Muscle of leg (tissue), 11 donors: ENCODE results near the gene ANTXR1. TPM values are rescaled to one million over a fixed set of nuclear protein-coding genes. Genes with fewer than 3 reads are reported as not detected.

Experiments used
- DNase-seq: peaks from one replicate; pipeline ENCODE4 v3.0.0; 2013
- H3K27ac ChIP-seq: one replicate; pipeline ENCODE4 v1.5.1; 2013; ENCODE audit warnings: mild to moderate bottlenecking, low read length, control low read depth
- H3K27me3 ChIP-seq: one replicate; pipeline ENCODE4 v1.6.1; 2013; ENCODE audit warnings: low read length; ENCODE audit not compliant: control insufficient read depth, insufficient read depth
- H3K36me3 ChIP-seq: one replicate; pipeline ENCODE4 v1.6.1; 2013; ENCODE audit warnings: low read length; ENCODE audit not compliant: control insufficient read depth, insufficient read depth
- H3K4me1 ChIP-seq: one replicate; pipeline ENCODE4 v1.6.1; 2013; ENCODE audit warnings: low read length; ENCODE audit not compliant: control insufficient read depth, insufficient read depth
- H3K4me3 ChIP-seq: one replicate; pipeline ENCODE4 v1.5.1; 2013; ENCODE audit warnings: low read length, control low read depth
- H3K9me3 ChIP-seq: replicated peaks from 2 replicates; pipeline ENCODE4 v1.6.1; 2013; ENCODE audit warnings: low read depth, low read length; ENCODE audit not compliant: control insufficient read depth
- WGBS: methylation state at CpG from one replicate; pipeline ENCODE4 v1.1.5; 2013; ENCODE audit warnings: missing lambda C conversion rate; ENCODE audit not compliant: insufficient coverage; 5-methylcytosine and 5-hydroxymethylcytosine counted together
- polyA plus RNA-seq, 8 donors: library from polyadenylated mRNA; unstranded; fragments of 120-200 nt; gene quantifications; one replicate each; pipeline versions ENCODE4 v1.2.1 to v1.2.3, GENCODE V29; 2013; ENCODE audit warnings: inconsistent platforms in 1 of 8, low replicate concordance in 1 of 8; ENCODE audit not compliant: insufficient read length in 8 of 8, insufficient read depth in 1 of 8
- total RNA-seq: library from RNA; stranded (reverse); fragments of 120-200 nt; gene quantifications from one replicate; pipeline ENCODE4 v1.2.4, GENCODE V29; 2013

The ANTXR1 gene
- total and polyA plus RNA-seq, 9 donors = 84.4 to 187 (median 133) TPM

DNA sequence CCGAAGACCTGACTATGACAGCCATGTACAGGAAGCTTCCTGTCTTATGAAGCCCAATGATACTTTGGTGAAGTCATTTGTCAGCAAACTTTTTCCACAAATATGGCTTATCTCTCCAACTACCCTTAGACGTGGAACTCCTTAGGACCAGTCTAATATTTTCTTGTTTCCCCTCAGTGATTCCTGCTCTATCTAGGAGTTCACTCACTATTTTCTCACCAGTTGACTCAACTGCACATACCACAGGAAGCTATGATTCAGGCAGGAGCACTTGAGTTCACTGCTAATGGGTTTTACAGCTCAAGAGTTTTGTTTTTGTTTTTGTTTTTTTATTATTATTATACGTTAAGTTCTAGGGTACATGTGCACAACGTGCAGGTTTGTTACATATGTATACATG is 109.3 kb downstream of the ANTXR1 start:
- no peak overlapping the region for H3K27ac ChIP-seq
- no peaks in the 10 kb centered on the region for H3K9me3 ChIP-seq
- no peaks in the 10 kb centered on the region for H3K4me1 ChIP-seq
- no peak for DNase-seq
- peaks cover 63% of the 10 kb centered on the region for H3K36me3 ChIP-seq
- WGBS = 93% methylated on average over 2 of the region's 4 CpGs
- H3K27me3 ChIP-seq = no peaks in the 10 kb centered on the region
- no peak overlapping the region for H3K4me3 ChIP-seq

GRCh38 chr2:69123182-69123581 is 110.2 kb downstream of the ANTXR1 start:
- Histone ChIP-seq H3K4me1 (no peaks in the 10 kb centered on the region), H3K27ac (no peak overlapping the region), H3K27me3 (no peaks in the 10 kb centered on the region), H3K9me3 (no peaks in the 10 kb centered on the region), H3K4me3 (no peak overlapping the region), H3K36me3 (peaks cover 68% of the 10 kb centered on the region)
- no peak for DNase-seq
- WGBS = 95% methylated on average over 3 of the region's 5 CpGs

GRCh38 chr2:69124343-69124742 is 111.4 kb downstream of the ANTXR1 start:
- no peaks in the 10 kb centered on the region for H3K4me1 ChIP-seq
- no peak overlapping the region for H3K4me3 ChIP-seq
- no peaks in the 10 kb centered on the region for H3K27me3 ChIP-seq
- 92% methylated on average over 4 of the region's 4 CpGs for WGBS
- DNase-seq = no peak
- H3K27ac ChIP-seq = no peak overlapping the region
- peaks cover 65% of the 10 kb centered on the region for H3K36me3 ChIP-seq
- no peaks in the 10 kb centered on the region for H3K9me3 ChIP-seq

GRCh38 chr2:69125816-69126215 is 112.8 kb downstream of the ANTXR1 start:
- Histone ChIP-seq H3K27ac (no peak overlapping the region), H3K27me3 (no peaks in the 10 kb centered on the region), H3K9me3 (no peaks in the 10 kb centered on the region), H3K4me3 (no peak overlapping the region), H3K36me3 (peaks cover 67% of the 10 kb centered on the region), H3K4me1 (no peaks in the 10 kb centered on the region)
- no CpG with 5 or more reads among the region's 3 CpGs for WGBS
- no peak for DNase-seq

GRCh38 chr2:69126341-69126740 is 113.4 kb downstream of the ANTXR1 start:
- Histone ChIP-seq H3K9me3 (no peaks in the 10 kb centered on the region), H3K27me3 (no peaks in the 10 kb centered on the region), H3K4me1 (no peaks in the 10 kb centered on the region), H3K36me3 (peaks cover 69% of the 10 kb centered on the region), H3K27ac (no peak overlapping the region), H3K4me3 (no peak overlapping the region)
- no peak for DNase-seq

GRCh38 chr2:69131452-69131851 is 118.5 kb downstream of the ANTXR1 start:
- H3K27me3 ChIP-seq = no peaks in the 10 kb centered on the region
- H3K4me1 ChIP-seq = no peaks in the 10 kb centered on the region
- DNase-seq = no peak
- H3K9me3 ChIP-seq = no peaks in the 10 kb centered on the region
- no CpG with 5 or more reads among the region's 6 CpGs for WGBS
- no peak overlapping the region for H3K27ac ChIP-seq
- H3K36me3 ChIP-seq = peaks cover 44% of the 10 kb centered on the region
- H3K4me3 ChIP-seq = no peak overlapping the region

- Histone ChIP-seq H3K9me3 (no peaks in the 10 kb centered on the region), H3K36me3 (peaks cover 38% of the 10 kb centered on the region), H3K27ac (no peak overlapping the region), H3K27me3 (no peaks in the 10 kb centered on the region), H3K4me3 (no peak overlapping the region), H3K4me1 (no peaks in the 10 kb centered on the region)
- DNase-seq = no peak
- whole genome bisulfite sequencing = 100% methylated on average over 1 of the region's 4 CpGs
Observed at GRCh38 chr2:69131983-69132675, 119.2 kb downstream of the ANTXR1 start.

DNA sequence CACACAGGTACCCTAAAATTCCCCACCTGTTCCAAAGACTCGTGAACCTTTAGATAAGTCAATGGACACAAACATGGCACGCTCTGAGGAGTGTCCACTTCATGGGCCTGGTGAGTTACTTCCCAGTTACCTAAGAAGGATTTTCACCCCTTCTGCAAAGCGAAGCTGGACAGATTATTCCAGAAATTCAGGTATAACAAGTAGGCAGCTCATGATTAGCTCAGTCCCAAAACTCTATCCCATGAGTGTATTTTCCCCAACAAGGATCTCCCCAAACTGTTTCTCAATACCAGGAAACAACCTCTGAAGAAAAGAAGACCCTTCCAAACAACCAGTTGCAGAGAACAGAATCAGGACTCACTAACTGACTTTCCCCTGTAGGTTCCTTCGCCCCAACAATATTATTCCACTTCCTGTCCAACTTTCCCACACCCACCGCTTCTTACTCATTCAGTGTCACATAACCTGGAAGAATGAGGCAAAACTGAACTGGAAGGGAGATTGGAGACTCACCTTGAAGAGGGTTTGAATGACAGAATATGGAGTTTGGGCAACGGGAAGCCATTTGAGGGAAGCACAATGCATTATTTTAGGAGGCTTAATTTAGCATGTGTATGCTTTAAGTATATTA is 120.1 kb downstream of the ANTXR1 start:
- WGBS = 95% methylated on average over 4 of the region's 6 CpGs

DNA sequence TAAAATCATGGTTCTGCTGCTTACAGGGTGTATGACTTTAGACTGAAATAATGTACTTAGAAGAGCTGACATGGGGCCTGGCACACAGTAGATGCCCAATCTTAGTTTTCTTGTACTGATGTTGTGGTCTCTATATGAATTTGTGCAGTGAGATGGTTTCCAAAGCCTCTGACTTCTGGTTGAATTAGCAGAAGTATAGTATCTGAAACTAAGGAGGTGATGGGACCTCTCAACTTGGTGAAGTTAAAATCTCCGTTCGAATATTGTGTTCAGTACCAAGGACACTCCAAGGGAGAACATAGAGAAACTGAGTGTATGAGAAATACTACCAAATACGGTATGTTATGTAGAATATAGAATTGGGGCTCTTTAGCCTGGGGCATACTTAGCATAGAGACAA is 120.9 kb downstream of the ANTXR1 start:
- Histone ChIP-seq H3K27ac (no peak overlapping the region), H3K36me3 (peaks cover 29% of the 10 kb centered on the region), H3K4me3 (no peak overlapping the region), H3K4me1 (no peaks in the 10 kb centered on the region), H3K9me3 (no peaks in the 10 kb centered on the region), H3K27me3 (no peaks in the 10 kb centered on the region)
- 86% methylated on average over 2 of the region's 3 CpGs for WGBS
- DNase-seq = no peak

More for the DNA sequence above, 120.1 kb downstream of the ANTXR1 start:
- Histone ChIP-seq H3K4me3 (no peak overlapping the region), H3K36me3 (peaks cover 32% of the 10 kb centered on the region), H3K9me3 (no peaks in the 10 kb centered on the region), H3K27ac (no peak overlapping the region), H3K4me1 (no peaks in the 10 kb centered on the region), H3K27me3 (no peaks in the 10 kb centered on the region)
- DNase-seq = no peak

- no peaks in the 10 kb centered on the region for H3K9me3 ChIP-seq
- 69% methylated on average over 2 of the region's 3 CpGs for WGBS
- no peak overlapping the region for H3K4me3 ChIP-seq
Observed at GRCh38 chr2:69134306-69134945, 121.4 kb downstream of the ANTXR1 start.

More at GRCh38 chr2:69134306-69134945, 121.4 kb downstream of the ANTXR1 start:
- Histone ChIP-seq H3K4me1 (no peaks in the 10 kb centered on the region), H3K27me3 (no peaks in the 10 kb centered on the region), H3K27ac (no peak overlapping the region), H3K36me3 (peaks cover 29% of the 10 kb centered on the region)
- no peak for DNase-seq
